Measurements from ENCODE around the gene BANF2. TPM values are rescaled to one million over a fixed set of nuclear protein-coding genes. Genes with fewer than 3 reads are reported as not detected.
"Not testable (repeated sequence)": the region's sequence is repeated elsewhere in the genome, so short reads cannot be mapped to it uniquely, and the experiment has no call there.

BANF2 gene
- total and polyA plus RNA-seq, 5 experiments from 2014 or later = not detected

GRCh38 chr20:17707951-17708350 lies 8.2 kb downstream of the BANF2 start:
- H3K4me1 Mint-ChIP-seq, H3K27me3 Mint-ChIP-seq, H3K9me3 Mint-ChIP-seq, H3K36me3 Mint-ChIP-seq, DNase-seq, H3K4me3 Mint-ChIP-seq, H3K27ac Mint-ChIP-seq, ATAC-seq: not testable (repeated sequence)
- POLR2A ChIA-PET = interaction anchor here (0.7 kb wide), 1 partner anchor 14 kb away, joined by 3 read pairs; no protein-coding TSS in a partner anchor

- H3K4me1 Mint-ChIP-seq = no peaks in the 10 kb centered on the region
- H3K4me3 Mint-ChIP-seq = no peak overlapping the region
- ATAC-seq = no peak
- H3K36me3 Mint-ChIP-seq = no peaks in the 10 kb centered on the region
- POLR2A ChIA-PET = no interaction called here
- H3K27me3 Mint-ChIP-seq = peaks cover 0 to 2% (median 0%) of the 10 kb centered on the region in 5 donors
- no peak overlapping the region for H3K27ac Mint-ChIP-seq
- H3K9me3 Mint-ChIP-seq = no peaks in the 10 kb centered on the region
- no peak for DNase-seq
Measured at GRCh38 chr20:17708675-17709360, 9.1 kb downstream of the BANF2 start.

- Mint-ChIP-seq H3K36me3 (no peaks in the 10 kb centered on the region), H3K4me3 (no peak overlapping the region), H3K27ac (no peak overlapping the region), H3K9me3 (no peaks in the 10 kb centered on the region), H3K4me1 (no peaks in the 10 kb centered on the region), H3K27me3 (peaks cover 0 to 2% (median 0%) of the 10 kb centered on the region in 5 donors)
- POLR2A ChIA-PET = no interaction called here
- ATAC-seq (no peak), DNase-seq (no peak)
Measured at GRCh38 chr20:17709361-17710293, 9.9 kb downstream of the BANF2 start.

GRCh38 chr20:17710379-17711266 lies 10.9 kb downstream of the BANF2 start:
- no peak overlapping the region for H3K4me3 Mint-ChIP-seq
- no peak for DNase-seq
- H3K9me3 Mint-ChIP-seq = no peaks in the 10 kb centered on the region
- peaks cover 0 to 2% (median 0%) of the 10 kb centered on the region in 5 donors for H3K27me3 Mint-ChIP-seq
- H3K36me3 Mint-ChIP-seq = no peaks in the 10 kb centered on the region
- ATAC-seq = no peak
- H3K4me1 Mint-ChIP-seq = no peaks in the 10 kb centered on the region
- H3K27ac Mint-ChIP-seq = no peak overlapping the region
- POLR2A ChIA-PET = no interaction called here

GRCh38 chr20:17711267-17711627 lies 11.5 kb downstream of the BANF2 start:
- peaks cover 0 to 2% (median 0%) of the 10 kb centered on the region in 5 donors for H3K27me3 Mint-ChIP-seq
- POLR2A ChIA-PET = no interaction called here
- no peaks in the 10 kb centered on the region for H3K36me3 Mint-ChIP-seq
- no peaks in the 10 kb centered on the region for H3K9me3 Mint-ChIP-seq
- DNase-seq (no peak), ATAC-seq (no peak)
- peak overlapping the region in 1 of 10 donors; percentile 25 for H3K27ac Mint-ChIP-seq
- H3K4me1 Mint-ChIP-seq = no peaks in the 10 kb centered on the region
- H3K4me3 Mint-ChIP-seq = no peak overlapping the region

GRCh38 chr20:17712201-17712600 lies 12.4 kb downstream of the BANF2 start:
- POLR2A ChIA-PET = no interaction called here
- no peak overlapping the region for H3K27ac Mint-ChIP-seq
- peaks cover 0 to 2% (median 0%) of the 10 kb centered on the region in 5 donors for H3K27me3 Mint-ChIP-seq
- no peak overlapping the region for H3K4me3 Mint-ChIP-seq
- ATAC-seq = no peak
- no peaks in the 10 kb centered on the region for H3K9me3 Mint-ChIP-seq
- no peaks in the 10 kb centered on the region for H3K36me3 Mint-ChIP-seq
- H3K4me1 Mint-ChIP-seq = no peaks in the 10 kb centered on the region
- no peak for DNase-seq

GRCh38 chr20:17712708-17713107 lies 12.9 kb downstream of the BANF2 start:
- H3K4me1 Mint-ChIP-seq = no peaks in the 10 kb centered on the region
- no peak for DNase-seq
- no peak for ATAC-seq
- peaks cover 0 to 2% (median 0%) of the 10 kb centered on the region in 5 donors for H3K27me3 Mint-ChIP-seq
- POLR2A ChIA-PET = no interaction called here
- no peaks in the 10 kb centered on the region for H3K9me3 Mint-ChIP-seq
- no peak overlapping the region for H3K4me3 Mint-ChIP-seq
- H3K36me3 Mint-ChIP-seq = no peaks in the 10 kb centered on the region
- no peak overlapping the region for H3K27ac Mint-ChIP-seq

- Mint-ChIP-seq H3K27me3 (peaks cover 0 to 8% (median 2%) of the 10 kb centered on the region in 5 donors), H3K27ac (no peak overlapping the region), H3K4me1 (no peaks in the 10 kb centered on the region), H3K4me3 (no peak overlapping the region), H3K9me3 (no peaks in the 10 kb centered on the region), H3K36me3 (no peaks in the 10 kb centered on the region)
- POLR2A ChIA-PET = no interaction called here
- no peak for DNase-seq
- ATAC-seq = no peak
Measured at GRCh38 chr20:17714597-17714996, 14.8 kb downstream of the BANF2 start.

- no peak for DNase-seq
- Mint-ChIP-seq H3K4me3 (no peak overlapping the region), H3K27ac (no peak overlapping the region), H3K9me3 (no peaks in the 10 kb centered on the region), H3K27me3 (peaks cover 0 to 8% (median 2%) of the 10 kb centered on the region in 5 donors), H3K36me3 (no peaks in the 10 kb centered on the region), H3K4me1 (no peaks in the 10 kb centered on the region)
- POLR2A ChIA-PET = no interaction called here
- no peak for ATAC-seq
Measured at GRCh38 chr20:17715075-17715474, 15.3 kb downstream of the BANF2 start.

- no peaks in the 10 kb centered on the region for H3K36me3 Mint-ChIP-seq
- no peak for DNase-seq
- ATAC-seq = no peak
- H3K4me3 Mint-ChIP-seq = no peak overlapping the region
- no peaks in the 10 kb centered on the region for H3K4me1 Mint-ChIP-seq
- H3K9me3 Mint-ChIP-seq = no peaks in the 10 kb centered on the region
- peaks cover 0 to 8% (median 2%) of the 10 kb centered on the region in 5 donors for H3K27me3 Mint-ChIP-seq
- H3K27ac Mint-ChIP-seq = no peak overlapping the region
- POLR2A ChIA-PET = no interaction called here
Measured at GRCh38 chr20:17716331-17716730, 16.6 kb downstream of the BANF2 start.

- H3K4me1 Mint-ChIP-seq = peaks cover 0 to 1% (median 0%) of the 10 kb centered on the region in 4 donors
- H3K4me3 Mint-ChIP-seq = no peak overlapping the region
- POLR2A ChIA-PET = no interaction called here
- no peak overlapping the region for H3K27ac Mint-ChIP-seq
- no peaks in the 10 kb centered on the region for H3K9me3 Mint-ChIP-seq
- ATAC-seq = no peak
- no peak for DNase-seq
- no peaks in the 10 kb centered on the region for H3K36me3 Mint-ChIP-seq
- H3K27me3 Mint-ChIP-seq = peaks cover 6 to 28% (median 14%) of the 10 kb centered on the region in 5 donors
Measured at GRCh38 chr20:17720755-17721154, 21.0 kb downstream of the BANF2 start.

- Mint-ChIP-seq H3K27me3 (peaks cover 6 to 28% (median 14%) of the 10 kb centered on the region in 5 donors), H3K4me3 (no peak overlapping the region), H3K27ac (no peak overlapping the region), H3K4me1 (peaks cover 0 to 1% (median 0%) of the 10 kb centered on the region in 4 donors), H3K9me3 (no peaks in the 10 kb centered on the region), H3K36me3 (no peaks in the 10 kb centered on the region)
- no peak for ATAC-seq
- no peak for DNase-seq
- POLR2A ChIA-PET = no interaction called here
Measured at GRCh38 chr20:17721802-17722486, 22.2 kb downstream of the BANF2 start.
